K562 (cell line): ENCODE data around the gene CCDC34.
"Not testable (repeated sequence)": the region's sequence is repeated elsewhere in the genome, so short reads cannot be mapped to it uniquely, and the experiment has no call there.

Experiments used
- CHCHD3 ChIP-seq: fragments of 250-450 bp; sonication (Bioruptor Pico); IDR thresholded peaks from 2 replicates; pipeline ENCODE4 v2.1.2; 2022; ENCODE audit warnings: mild to moderate bottlenecking
- CREB1 ChIP-seq, 2 experiments: sonication (generic) in 1 of 2; formaldehyde crosslinking in 1 of 2; IDR thresholded peaks; 2 replicates each; pipeline versions ENCODE4 v1.6.1 to v1.8.0; 2012 to 2022; ENCODE audit warnings: inconsistent platforms in 1 of 2, mild to moderate bottlenecking in 1 of 2, missing genetic modification reagents in 1 of 2, moderate library complexity in 1 of 2
- CTCF ChIP-seq, 3 experiments: IDR thresholded peaks in 2 of 3; conservative IDR thresholded peaks in 1 of 3; 2 replicates each; pipeline ENCODE4 v1.5.1; 2011 to 2012; ENCODE audit warnings: low read length in 3 of 3, mild to moderate bottlenecking in 3 of 3, control low read depth in 2 of 3, improper control_type of control experiment in 1 of 3, inconsistent platforms in 1 of 3, low read depth in 1 of 3, mixed read lengths in 1 of 3, moderate library complexity in 1 of 3; ENCODE audit not compliant: insufficient read depth in 2 of 3
- FOSL1 ChIP-seq: fragments of 200-800 bp; sonication (Bioruptor generic); conservative IDR thresholded peaks from 2 replicates; pipeline ENCODE4 v1.6.1; 2016; ENCODE audit warnings: missing genetic modification characterization, missing compliant biosample characterization
- JUN ChIP-seq, 2 experiments: sonication (generic) in 1 of 2; formaldehyde crosslinking in 1 of 2; IDR thresholded peaks; 2 replicates each; pipeline versions ENCODE4 v1.6.1 to v1.8.0; 2012 to 2022; ENCODE audit warnings: borderline replicate concordance in 2 of 2, mild to moderate bottlenecking in 2 of 2, improper control_type of control experiment in 1 of 2, low read depth in 1 of 2, low read length in 1 of 2, missing genetic modification reagents in 1 of 2
- TCF7L2 ChIP-seq: fragments of 150-350 bp; IDR thresholded peaks from 2 replicates; pipeline ENCODE4 v1.6.1; 2016; ENCODE audit warnings: low read depth, mild to moderate bottlenecking, low read length, moderate library complexity
- ZFX ChIP-seq: sonication (generic); formaldehyde crosslinking; IDR thresholded peaks from 2 replicates; pipeline ENCODE4 v1.8.0; 2022; ENCODE audit warnings: mild to moderate bottlenecking, missing genetic modification reagents, moderate library complexity

DNA sequence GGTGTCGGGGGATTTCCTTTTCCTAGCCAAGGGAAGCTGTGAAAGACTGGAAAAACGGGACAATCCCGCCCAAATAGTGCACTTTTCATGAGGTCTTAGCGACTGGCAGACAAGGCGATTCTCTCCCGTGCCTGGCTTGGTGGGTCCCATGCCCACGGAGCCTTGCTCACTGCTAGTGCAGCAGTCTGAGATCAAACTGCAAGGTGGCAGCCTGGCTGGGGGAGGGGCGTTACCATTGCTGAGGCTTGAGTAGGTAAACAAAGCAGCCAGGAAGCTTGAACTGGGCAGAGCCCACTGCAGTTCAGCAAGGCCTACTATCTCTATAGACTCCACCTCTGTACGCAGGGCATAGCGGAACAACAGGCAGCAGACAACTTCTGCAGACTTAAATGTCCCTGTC is 41.7 kb downstream of the CCDC34 start:
- TF ChIP-seq CTCF (IDR thresholded peaks at IDR 0.05 in 2 of 3, conservative IDR thresholded peaks at IDR 0.05 in 1 of 3; ENCODE audit: insufficient read depth in 2 of 3, low read depth in 1 of 3, low read length in 3 of 3); CREB1 (IDR thresholded peaks at IDR 0.05); CREB1 (CRISPR knock-in tag; IDR thresholded peaks at IDR 0.05); TCF7L2; CHCHD3 (CRISPR knock-in tag); JUN (IDR thresholded peaks at IDR 0.05; ENCODE audit: borderline replicate concordance, low read depth, low read length); JUN (CRISPR knock-in tag; IDR thresholded peaks at IDR 0.05; ENCODE audit: borderline replicate concordance); ZFX (CRISPR knock-in tag); FOSL1: not testable (repeated sequence)
